Measurements from ENCODE around the gene CACNA1D.
A peak's percentile ranks its signal among the peaks of the same experiment; 100 is the strongest.
"Not testable (repeated sequence)": the region's sequence is repeated elsewhere in the genome, so short reads cannot be mapped to it uniquely, and the experiment has no call there.

The CACNA1D gene

DNA sequence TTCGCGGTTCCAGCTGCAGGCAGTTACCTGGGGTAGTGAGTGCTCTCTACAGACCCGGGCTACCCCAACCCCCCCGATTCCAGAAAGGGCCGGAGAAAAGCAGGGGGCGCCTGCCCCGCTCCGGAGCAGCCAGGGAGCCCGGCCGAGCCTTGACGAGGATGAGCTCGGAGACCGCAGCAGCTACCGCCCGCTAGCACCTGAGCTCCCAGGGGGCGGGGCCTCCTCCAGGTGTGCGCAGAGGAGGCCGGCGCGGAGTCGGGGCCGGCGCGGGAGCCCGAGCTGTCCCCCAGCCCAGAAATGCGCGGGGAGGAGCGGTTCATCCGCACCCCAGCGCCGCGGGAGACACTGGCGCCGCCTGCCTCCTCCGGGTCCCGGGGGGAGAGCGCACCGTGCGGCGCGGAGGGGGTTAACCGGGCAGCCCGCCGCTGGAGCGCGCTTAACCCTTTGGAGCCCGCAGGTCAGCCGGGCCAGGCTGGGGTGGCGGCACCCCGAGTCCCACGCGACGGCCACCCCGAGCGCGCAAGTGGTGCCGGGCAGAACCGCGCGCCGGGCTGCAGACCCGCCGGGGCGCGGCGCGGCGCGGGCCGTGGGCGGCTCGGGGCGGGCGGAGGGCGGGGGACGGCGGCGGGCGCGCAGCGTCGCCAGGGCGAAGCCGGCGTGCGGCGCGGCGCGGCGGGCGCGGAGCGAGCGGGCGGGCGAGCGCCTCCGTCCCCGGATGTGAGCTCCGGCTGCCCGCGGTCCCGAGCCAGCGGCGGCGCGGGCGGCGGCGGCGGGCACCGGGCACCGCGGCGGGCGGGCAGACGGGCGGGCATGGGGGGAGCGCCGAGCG is at the start of gene CACNA1D:
Gene CACNA1D (plus strand): TSS at position 649 of the 829 bp plus-strand sequence. CDS start 556 bp downstream, outside the sequence.
- Histone ChIP-seq H2AFZ (ENCODE audit: low read depth, low read length) (peak within 1 kb of the TSS; percentile 63), H3K27me3 (ENCODE audit: insufficient read depth, low read length) (peaks cover 43% of the 10 kb centered on the region), H3K4me1 (ENCODE audit: insufficient read depth, low read length) (peaks cover 15% of the 10 kb centered on the region), H3K4me3 (ENCODE audit: low read length) (peak within 1 kb of the TSS; percentile 41), H3K9me3 (ENCODE audit: low read length) (no peaks in the 10 kb centered on the region), H3K36me3 (ENCODE audit: insufficient read depth, low read length) (no peaks in the 10 kb centered on the region)

DNA sequence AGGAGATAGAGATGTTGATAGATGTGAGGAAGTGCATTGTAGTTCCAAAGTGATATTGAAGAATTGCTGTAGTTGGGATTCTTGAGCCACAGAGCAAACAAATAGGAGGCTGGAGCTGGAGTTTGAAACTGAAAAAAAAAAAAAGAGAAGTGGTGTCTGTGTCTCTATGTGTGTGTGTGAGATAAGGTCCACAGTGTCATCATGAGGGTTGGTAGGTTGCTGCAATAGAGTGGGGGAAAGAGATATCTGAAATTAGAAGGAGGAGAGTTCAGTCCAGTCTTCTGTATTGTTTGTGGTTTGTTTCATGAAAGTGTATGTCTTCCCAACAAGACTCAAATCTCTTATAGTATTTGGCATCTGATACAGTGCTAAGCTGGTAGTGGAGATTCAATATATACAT is 37.3 kb upstream of the CACNA1D start:
- Histone ChIP-seq H3K27me3 (ENCODE audit: insufficient read depth, low read length) (peaks cover 6% of the 10 kb centered on the region), H3K9me3 (ENCODE audit: low read length) (no peaks in the 10 kb centered on the region)

DNA sequence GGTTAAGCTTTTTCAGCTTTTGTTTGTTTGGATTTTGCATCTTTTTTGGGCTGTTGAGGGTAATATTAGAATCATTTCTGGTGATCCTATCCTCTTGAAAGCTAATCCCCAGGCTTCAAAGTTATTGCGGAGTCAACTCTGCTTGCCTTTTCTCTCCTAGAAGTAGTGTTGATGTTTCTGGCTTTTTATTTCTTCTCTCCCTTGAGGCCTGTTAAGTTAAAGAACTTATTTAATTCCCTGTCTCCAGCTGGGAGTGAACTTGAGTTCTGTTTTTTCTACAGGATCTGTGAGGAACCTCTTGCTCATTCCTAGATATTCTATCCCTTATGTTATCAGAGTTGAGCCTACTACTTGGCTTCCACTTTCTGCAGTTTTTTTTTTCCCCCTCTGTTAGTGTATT is 34.1 kb upstream of the CACNA1D start:
- Histone ChIP-seq H3K36me3 (ENCODE audit: insufficient read depth, low read length) (no peaks in the 10 kb centered on the region), H3K9me3 (ENCODE audit: low read length) (no peaks in the 10 kb centered on the region), H3K27me3 (ENCODE audit: insufficient read depth, low read length) (peaks cover 6% of the 10 kb centered on the region), H2AFZ (ENCODE audit: low read depth, low read length) (no peak overlapping the region), H3K4me3 (ENCODE audit: low read length) (no peak overlapping the region), H3K4me1 (ENCODE audit: insufficient read depth, low read length) (no peaks in the 10 kb centered on the region)

More for the DNA sequence above, 37.3 kb upstream of the CACNA1D start:
- Histone ChIP-seq H3K4me1 (ENCODE audit: insufficient read depth, low read length) (no peaks in the 10 kb centered on the region), H3K36me3 (ENCODE audit: insufficient read depth, low read length) (no peaks in the 10 kb centered on the region), H3K4me3 (ENCODE audit: low read length) (no peak overlapping the region), H2AFZ (ENCODE audit: low read depth, low read length) (no peak overlapping the region)

DNA sequence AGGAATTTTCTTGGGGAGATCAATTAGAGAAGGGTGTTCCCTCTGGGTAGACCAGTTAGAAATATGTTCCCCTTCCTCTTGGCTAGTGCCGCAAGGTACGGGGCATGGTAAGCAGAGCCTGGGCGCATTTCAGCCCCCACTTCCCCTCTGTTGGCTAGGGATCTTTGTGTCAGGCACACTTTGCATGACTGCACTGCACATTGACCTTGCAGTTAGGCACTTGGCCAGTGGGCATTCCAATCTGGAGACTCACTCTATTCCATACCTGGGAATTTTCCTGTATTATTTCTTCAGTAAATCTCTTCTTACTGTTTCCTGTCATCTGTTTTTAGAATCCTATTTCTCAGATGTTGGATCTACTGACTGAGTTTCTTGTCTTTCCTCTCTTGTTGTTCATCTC is 30.0 kb upstream of the CACNA1D start:
- no peaks in the 10 kb centered on the region for H3K36me3 ChIP-seq (ENCODE audit: insufficient read depth, low read length)
- no peaks in the 10 kb centered on the region for H3K27me3 ChIP-seq (ENCODE audit: insufficient read depth, low read length)
- H3K4me3 ChIP-seq (ENCODE audit: low read length): no peak overlapping the region
- no peaks in the 10 kb centered on the region for H3K4me1 ChIP-seq (ENCODE audit: insufficient read depth, low read length)
- H2AFZ ChIP-seq (ENCODE audit: low read depth, low read length): no peak overlapping the region
- H3K9me3 ChIP-seq (ENCODE audit: low read length): no peaks in the 10 kb centered on the region

DNA sequence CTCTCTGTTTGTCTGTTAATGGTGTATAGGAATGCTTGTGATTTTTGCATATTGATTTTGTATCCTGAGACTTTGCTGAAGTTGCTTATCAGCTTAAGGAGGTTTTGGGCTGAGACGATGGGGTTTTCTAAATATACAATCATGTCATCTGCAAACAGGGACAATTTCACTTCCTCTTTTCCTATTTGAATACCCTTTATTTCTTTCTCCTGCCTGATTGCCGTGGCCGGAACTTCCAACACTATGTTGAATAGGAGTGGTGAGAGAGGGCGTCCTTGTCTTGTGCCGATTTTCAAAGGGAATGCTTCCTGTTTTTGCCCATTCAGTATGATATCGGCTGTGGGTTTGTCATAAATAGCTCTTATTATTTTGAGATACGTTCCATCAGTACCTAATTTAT is 24.7 kb upstream of the CACNA1D start:
- not testable (repeated sequence) for H3K27me3 ChIP-seq (ENCODE audit: insufficient read depth, low read length); H3K9me3 ChIP-seq (ENCODE audit: low read length); H3K4me3 ChIP-seq (ENCODE audit: low read length); H3K36me3 ChIP-seq (ENCODE audit: insufficient read depth, low read length); H2AFZ ChIP-seq (ENCODE audit: low read depth, low read length); H3K4me1 ChIP-seq (ENCODE audit: insufficient read depth, low read length)

DNA sequence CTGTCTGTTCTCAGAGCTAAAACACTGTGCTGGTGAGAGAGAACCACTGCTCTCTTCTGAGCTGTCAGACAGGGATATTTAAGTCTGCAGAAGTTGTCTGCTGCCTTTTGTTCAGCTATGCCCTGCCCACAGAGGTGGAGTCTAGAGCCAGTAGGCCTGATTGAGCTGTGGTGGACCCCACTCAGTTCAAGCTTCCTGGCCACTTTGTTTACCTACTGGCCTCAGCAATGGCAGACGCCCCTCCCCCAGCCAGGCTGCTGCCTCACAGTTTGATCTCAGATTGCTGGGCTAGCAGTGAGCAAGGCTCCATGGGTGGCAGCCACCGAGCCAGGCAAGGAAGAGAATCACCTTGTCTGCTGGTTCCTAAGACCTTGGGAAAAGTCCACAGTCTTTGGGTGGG is 21.0 kb upstream of the CACNA1D start:
- no peaks in the 10 kb centered on the region for H3K9me3 ChIP-seq (ENCODE audit: low read length)
- no peaks in the 10 kb centered on the region for H3K36me3 ChIP-seq (ENCODE audit: insufficient read depth, low read length)
- no peaks in the 10 kb centered on the region for H3K27me3 ChIP-seq (ENCODE audit: insufficient read depth, low read length)
- no peak overlapping the region for H3K4me3 ChIP-seq (ENCODE audit: low read length)
- peaks cover 8% of the 10 kb centered on the region for H3K4me1 ChIP-seq (ENCODE audit: insufficient read depth, low read length)
- no peak overlapping the region for H2AFZ ChIP-seq (ENCODE audit: low read depth, low read length)

GRCh38 chr3:53476372-53476771 is 18.0 kb upstream of the CACNA1D start:
- H3K9me3 ChIP-seq (ENCODE audit: low read length); H3K36me3 ChIP-seq (ENCODE audit: insufficient read depth, low read length): not testable (repeated sequence)

DNA sequence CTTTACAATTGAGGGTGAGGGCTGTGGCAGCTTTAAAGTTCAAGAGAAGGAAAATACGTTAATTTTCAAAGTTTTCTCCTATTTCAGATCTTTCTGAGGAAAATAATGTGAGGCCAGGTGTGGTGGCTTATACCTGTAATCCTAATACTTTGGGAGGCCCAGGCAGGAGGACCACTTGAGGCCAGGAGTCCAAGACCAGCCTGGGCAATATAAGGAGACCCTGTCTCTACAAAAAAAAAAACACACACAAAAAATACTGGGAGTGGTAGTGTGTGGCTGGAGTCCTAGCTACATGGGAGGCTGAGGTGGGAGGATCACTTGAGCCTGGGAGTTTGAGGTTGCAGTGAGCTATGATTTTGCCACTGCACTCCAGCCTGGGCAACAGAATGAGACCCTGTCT is 16.7 kb upstream of the CACNA1D start:
- H3K36me3 ChIP-seq (ENCODE audit: insufficient read depth, low read length); H2AFZ ChIP-seq (ENCODE audit: low read depth, low read length); H3K4me3 ChIP-seq (ENCODE audit: low read length); H3K9me3 ChIP-seq (ENCODE audit: low read length); H3K27me3 ChIP-seq (ENCODE audit: insufficient read depth, low read length): not testable (repeated sequence)
- H3K4me1 ChIP-seq (ENCODE audit: insufficient read depth, low read length): peaks cover 17% of the 10 kb centered on the region

More at GRCh38 chr3:53476372-53476771, 18.0 kb upstream of the CACNA1D start:
- H3K4me3 ChIP-seq (ENCODE audit: low read length); H3K27me3 ChIP-seq (ENCODE audit: insufficient read depth, low read length); H2AFZ ChIP-seq (ENCODE audit: low read depth, low read length): not testable (repeated sequence)
- peaks cover 17% of the 10 kb centered on the region for H3K4me1 ChIP-seq (ENCODE audit: insufficient read depth, low read length)

DNA sequence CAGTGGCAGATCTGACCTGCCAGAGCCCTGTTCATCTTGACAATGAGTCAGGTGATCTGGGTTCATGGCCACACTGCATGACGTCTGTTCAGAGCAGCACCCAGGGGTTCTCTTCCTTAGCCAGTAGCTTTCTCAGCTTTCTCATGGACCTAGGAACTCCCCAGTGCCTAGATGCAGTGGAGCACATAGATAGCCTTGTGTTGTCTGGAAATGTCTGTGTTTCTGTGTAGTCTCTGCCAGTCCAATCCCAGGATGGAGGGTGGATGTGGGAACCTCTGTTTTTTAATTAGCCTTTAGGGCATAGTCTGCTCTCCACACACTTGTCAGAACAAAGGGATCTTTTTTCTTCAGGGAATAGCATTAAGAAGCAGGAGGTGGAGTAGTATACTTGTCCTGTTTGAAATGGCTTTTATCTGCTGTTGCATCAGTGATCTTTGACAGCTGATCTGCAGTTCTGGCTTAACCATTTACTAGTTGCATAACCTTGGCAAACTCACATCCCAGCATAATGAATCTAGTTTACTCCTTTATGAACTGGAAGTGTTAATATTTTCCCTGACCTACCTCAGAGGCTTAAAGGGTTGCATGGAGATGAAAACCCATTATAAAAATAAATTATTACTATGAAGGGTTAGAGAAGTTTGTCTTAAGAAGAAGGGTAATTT is 16.1 kb upstream of the CACNA1D start:
- Histone ChIP-seq H3K36me3 (ENCODE audit: insufficient read depth, low read length) (no peaks in the 10 kb centered on the region), H2AFZ (ENCODE audit: low read depth, low read length) (no peak overlapping the region), H3K9me3 (ENCODE audit: low read length) (no peaks in the 10 kb centered on the region), H3K4me1 (ENCODE audit: insufficient read depth, low read length) (peaks cover 16% of the 10 kb centered on the region), H3K4me3 (ENCODE audit: low read length) (no peak overlapping the region), H3K27me3 (ENCODE audit: insufficient read depth, low read length) (peaks cover 6% of the 10 kb centered on the region)

- peaks cover 13% of the 10 kb centered on the region for H3K4me1 ChIP-seq (ENCODE audit: insufficient read depth, low read length)
- no peak overlapping the region for H3K4me3 ChIP-seq (ENCODE audit: low read length)
- no peak overlapping the region for H2AFZ ChIP-seq (ENCODE audit: low read depth, low read length)
- H3K9me3 ChIP-seq (ENCODE audit: low read length): no peaks in the 10 kb centered on the region
- H3K27me3 ChIP-seq (ENCODE audit: insufficient read depth, low read length): peaks cover 6% of the 10 kb centered on the region
- H3K36me3 ChIP-seq (ENCODE audit: insufficient read depth, low read length): no peaks in the 10 kb centered on the region
Observed at GRCh38 chr3:53478921-53479664, 15.3 kb upstream of the CACNA1D start.

- no peak overlapping the region for H3K4me3 ChIP-seq (ENCODE audit: low read length)
Observed at GRCh38 chr3:53482227-53482626, 12.2 kb upstream of the CACNA1D start.

DNA sequence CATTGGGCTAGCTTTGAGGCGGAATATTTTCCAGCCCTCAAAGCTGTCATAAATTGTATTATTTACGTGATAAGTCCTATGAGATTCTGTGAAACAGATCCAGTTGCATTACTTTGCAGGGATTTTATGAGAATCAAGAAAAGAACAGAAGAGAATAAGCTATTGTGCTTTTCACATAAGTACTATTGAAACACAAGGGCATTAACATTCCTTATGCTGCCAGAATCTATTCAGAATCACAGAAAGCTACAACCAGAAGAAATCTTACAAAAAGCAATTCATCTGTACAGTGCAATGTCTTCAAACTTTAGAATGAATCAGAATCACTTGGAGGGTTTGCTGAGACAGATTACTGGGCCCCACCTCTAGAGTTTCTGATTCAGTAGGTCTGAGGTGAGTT is 10.6 kb upstream of the CACNA1D start:
- Histone ChIP-seq H3K9me3 (ENCODE audit: low read length) (peaks cover 2% of the 10 kb centered on the region), H3K4me3 (ENCODE audit: low read length) (no peak overlapping the region), H3K4me1 (ENCODE audit: insufficient read depth, low read length) (peaks cover 5% of the 10 kb centered on the region), H3K36me3 (ENCODE audit: insufficient read depth, low read length) (no peaks in the 10 kb centered on the region), H3K27me3 (ENCODE audit: insufficient read depth, low read length) (peaks cover 12% of the 10 kb centered on the region), H2AFZ (ENCODE audit: low read depth, low read length) (no peak overlapping the region)

More at GRCh38 chr3:53482227-53482626, 12.2 kb upstream of the CACNA1D start:
- H3K9me3 ChIP-seq (ENCODE audit: low read length): peaks cover 1% of the 10 kb centered on the region
- peaks cover 10% of the 10 kb centered on the region for H3K27me3 ChIP-seq (ENCODE audit: insufficient read depth, low read length)
- no peak overlapping the region for H2AFZ ChIP-seq (ENCODE audit: low read depth, low read length)
- peaks cover 13% of the 10 kb centered on the region for H3K4me1 ChIP-seq (ENCODE audit: insufficient read depth, low read length)
- H3K36me3 ChIP-seq (ENCODE audit: insufficient read depth, low read length): no peaks in the 10 kb centered on the region

DNA sequence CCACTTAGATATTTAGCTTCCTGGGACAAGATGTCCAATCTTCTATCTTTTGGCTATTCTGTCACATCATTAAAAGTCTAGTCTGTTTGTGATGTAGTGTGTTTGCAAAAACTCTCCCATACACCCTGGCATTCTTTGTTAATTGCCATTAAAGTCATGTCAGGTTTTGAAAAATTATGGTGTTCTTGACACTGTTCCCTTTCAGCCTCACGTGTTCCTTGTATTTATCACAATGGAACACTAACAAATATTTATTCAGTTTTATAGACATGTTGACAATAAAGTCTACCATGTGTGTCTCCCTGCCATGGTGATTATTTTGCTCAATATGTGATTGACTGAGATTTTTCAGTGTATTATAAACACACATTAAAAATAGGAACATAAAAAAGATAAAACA is 9.4 kb upstream of the CACNA1D start:
- Histone ChIP-seq H3K9me3 (ENCODE audit: low read length) (peaks cover 2% of the 10 kb centered on the region), H3K4me3 (ENCODE audit: low read length) (no peak overlapping the region), H2AFZ (ENCODE audit: low read depth, low read length) (no peak overlapping the region), H3K4me1 (ENCODE audit: insufficient read depth, low read length) (no peaks in the 10 kb centered on the region), H3K27me3 (ENCODE audit: insufficient read depth, low read length) (peaks cover 12% of the 10 kb centered on the region), H3K36me3 (ENCODE audit: insufficient read depth, low read length) (no peaks in the 10 kb centered on the region)

Data from neuron (in vitro differentiated cells).